Measurements from ENCODE around the gene CRY2. TPM values are rescaled to one million over a fixed set of nuclear protein-coding genes. Genes with fewer than 3 reads are reported as not detected.
"Not testable (repeated sequence)": the region's sequence is repeated elsewhere in the genome, so short reads cannot be mapped to it uniquely, and the experiment has no call there.

Gene CRY2
- total RNA-seq: 8.2 and 11.6 TPM in 2 replicates

DNA sequence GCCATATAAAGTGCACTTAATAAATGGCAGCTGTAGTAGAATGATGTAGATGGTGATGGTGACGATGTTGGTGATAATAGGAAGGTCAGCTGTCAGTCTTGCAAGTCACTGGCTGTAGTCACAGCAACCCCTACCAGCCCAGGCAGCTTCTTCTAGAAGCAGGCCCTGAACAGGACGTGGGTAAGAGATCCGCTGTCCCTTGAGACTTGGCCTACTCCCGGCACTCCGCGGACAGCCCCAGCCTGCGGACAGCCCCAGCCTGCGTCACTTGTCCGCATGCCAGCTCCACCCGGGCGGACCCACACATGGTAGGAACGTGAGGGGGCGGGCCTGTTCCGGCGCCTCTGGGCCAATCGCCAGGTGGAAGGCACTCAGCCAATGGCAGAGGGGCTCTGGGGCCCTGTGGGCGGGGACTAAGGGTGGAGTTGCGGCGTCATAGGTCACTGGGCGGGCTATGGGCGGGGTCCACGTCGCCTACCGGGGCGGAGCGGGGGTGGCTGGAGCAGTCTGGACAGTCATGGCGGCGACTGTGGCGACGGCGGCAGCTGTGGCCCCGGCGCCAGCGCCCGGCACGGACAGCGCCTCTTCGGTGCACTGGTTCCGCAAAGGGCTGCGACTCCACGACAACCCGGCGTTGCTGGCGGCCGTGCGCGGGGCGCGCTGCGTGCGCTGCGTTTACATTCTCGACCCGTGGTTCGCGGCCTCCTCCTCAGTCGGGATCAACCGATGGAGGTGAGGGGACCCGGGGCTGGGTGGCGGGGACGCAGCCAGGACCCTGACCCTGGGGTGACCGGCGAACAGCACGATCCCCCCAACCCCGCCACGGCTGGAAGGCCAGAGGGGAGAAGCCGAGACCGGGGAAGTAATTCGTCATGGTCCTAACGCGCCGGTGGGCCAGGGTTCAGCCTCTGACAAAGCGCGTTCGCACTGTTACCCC, at the start of gene CRY2:
Gene CRY2 (plus strand): TSS at position 502 of the 937 bp plus-strand sequence. CDS start 16 bp downstream, at position 518.
- DNase-seq: peak; percentile 99

DNA sequence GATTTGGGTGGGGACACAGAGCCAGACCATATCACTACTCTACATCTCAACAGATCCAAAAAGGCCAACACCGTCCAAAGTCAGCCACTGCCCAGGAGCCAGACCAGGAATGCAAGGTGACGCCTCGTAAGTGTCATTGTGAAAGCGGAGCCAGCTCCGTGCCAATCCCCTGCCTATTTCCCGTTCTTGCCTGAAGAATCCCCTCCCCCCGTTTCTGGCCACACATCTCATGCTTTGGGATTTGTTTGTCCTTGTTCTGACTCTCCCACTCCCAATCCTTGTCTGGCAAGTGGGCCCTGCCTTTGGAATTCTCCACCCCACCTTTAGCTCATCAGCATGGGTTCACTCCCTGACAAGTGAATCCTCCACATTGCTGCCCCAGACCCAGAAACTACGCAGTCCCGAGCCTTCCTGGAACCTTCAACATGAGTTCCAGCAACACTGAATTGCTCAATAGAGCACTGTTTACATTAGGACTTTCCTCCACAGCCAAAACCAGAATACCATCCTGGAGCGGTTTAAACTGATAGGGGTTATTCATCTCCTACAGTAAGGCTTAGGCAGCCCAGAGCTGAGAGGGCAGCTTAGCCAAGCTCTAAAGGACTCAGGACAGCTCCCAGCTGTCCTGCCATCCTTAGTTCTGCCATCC, 48.4 kb upstream of the CRY2 start:
- no peak for DNase-seq

DNA sequence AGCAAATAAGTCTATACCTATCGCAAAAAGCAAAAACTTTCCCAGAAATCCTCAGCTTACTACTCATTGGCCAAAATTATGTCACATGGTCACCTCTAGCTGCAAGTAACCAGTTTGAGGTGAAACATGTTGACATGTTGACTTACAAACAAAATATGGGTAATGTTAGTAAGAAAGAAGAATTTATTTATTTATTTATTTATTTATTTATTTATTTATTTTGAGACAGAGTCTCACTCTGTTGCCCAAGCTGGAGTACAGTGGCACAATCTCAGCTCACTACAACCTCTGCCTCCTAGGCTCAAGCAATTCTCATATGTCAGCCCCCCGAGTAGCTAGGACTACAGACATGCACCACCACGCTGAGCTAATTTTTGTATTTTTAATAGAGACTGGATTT, 47.7 kb upstream of the CRY2 start:
- DNase-seq: no peak

DNA sequence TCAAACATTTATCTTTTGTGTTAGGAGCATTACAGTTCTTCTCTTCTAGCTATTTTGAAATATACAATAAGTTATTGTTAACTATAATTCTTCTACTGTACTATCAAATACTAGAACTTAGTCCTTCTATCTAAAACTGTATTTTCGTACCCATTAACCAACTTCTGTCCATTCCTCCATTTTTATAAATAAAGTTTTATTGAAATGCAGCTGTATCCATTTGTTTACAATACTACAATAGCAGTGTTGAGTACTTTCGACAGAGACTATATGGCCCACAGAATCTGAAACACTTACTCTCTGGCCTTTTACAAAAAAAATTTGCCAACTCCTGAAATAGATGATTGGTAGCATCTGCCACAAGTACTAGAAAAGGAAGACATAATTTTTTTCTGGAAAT, 47.0 kb upstream of the CRY2 start:
- DNase-seq: no peak

DNA sequence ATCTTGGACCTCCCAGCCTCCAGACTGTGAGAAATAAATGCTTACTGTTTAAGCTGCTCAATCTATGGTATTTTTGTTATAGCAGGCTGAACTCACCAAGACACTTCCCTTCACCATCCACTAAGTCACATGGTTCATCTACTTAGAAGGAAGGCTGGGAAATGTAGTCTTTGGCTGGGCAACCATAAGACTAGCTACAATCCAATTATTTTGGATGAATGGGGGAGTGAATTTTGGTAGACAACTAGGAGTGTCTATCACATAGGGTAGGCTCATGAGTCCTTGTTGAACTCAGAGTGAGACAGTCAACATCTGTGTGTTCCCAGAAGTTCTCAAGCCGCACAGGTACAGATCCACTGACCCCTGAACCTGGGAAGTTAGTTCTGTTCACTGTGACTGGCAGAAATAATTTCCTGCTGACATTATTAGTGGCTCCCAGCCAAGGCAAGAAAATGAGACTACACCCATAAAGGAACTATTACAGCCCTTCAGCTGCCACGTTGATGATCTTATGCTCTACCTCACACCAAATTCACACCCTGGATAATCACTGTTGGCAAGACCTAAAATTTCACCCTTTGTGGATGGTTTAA, 45.5 kb upstream of the CRY2 start:
- peak; percentile 41 for DNase-seq

DNA sequence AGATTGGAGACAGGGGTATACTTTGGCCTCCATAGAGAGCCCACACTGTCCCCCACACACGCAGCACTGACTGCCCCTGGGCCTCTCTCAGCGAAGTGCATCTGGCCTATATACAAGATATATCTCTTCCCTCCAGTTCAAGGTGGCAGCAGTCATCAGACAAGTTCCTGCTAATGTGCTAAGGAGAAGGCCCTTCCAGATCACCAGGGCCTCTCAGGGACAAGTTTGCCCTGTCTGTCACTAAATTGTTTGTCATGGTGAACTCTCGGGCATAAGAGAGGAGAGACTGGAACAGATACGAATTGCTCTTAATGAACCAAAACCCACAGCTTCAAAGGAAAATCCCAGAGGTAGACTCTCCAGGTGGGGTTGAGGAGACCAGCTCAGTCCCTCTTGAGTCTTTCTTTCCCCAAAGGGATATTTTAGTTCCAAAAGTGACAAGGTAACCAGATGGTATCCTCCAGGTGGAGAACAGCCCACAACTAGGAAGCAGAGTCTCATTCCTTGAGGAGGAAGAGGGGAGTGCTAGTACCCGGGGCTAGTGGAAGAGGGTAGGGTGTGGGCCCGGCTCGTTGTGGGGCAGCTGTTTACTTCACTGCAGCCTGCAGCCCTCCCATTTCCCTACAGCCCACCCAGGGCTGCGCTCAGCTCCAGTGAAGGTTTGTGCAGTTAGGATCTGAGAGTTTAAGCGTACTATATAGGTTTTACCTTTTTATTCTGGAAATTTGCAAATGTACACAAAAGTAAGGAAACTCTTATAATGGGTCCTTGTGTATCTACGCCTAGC, 44.6 kb upstream of the CRY2 start:
- no peak for DNase-seq

DNA sequence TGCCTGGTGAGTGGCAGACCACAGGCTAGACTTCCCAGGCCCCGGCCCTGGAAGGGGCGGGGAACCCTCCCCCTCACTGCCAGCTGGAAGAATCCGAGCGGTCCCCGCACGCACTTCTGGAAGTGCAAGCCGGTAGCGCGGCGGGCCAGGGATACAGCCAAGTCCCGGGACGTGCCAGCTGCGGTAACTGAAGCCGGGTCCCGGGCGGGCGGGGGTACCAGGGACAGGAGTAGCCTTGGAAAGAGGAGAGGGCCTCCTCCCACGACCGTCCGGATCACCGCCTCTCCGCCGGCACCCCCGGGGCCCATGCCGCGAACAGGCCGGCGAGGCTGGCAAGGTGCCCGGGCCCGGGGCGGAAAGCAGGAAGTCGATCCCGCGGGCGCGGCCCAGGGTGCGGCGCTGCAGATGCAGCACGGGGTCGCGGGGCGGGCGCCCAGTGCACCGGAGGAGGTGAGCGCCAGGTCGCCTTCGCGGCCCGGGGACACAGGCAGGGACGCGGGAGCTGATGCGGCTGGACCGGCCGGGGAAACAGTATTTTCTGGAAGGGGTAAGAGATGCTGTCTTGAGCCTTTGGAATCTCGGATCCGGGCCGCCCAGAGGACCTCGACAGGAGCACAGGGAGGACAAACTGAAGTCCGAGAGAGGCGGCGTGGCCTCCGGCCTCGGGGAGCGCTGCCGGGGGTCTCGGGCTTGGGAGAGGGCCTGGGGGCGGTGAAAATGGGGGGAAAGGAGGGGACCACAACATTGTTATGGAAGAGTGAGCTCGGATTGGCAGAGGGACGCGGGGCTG, 43.1 kb upstream of the CRY2 start:
- peak; percentile 47 for DNase-seq

DNA sequence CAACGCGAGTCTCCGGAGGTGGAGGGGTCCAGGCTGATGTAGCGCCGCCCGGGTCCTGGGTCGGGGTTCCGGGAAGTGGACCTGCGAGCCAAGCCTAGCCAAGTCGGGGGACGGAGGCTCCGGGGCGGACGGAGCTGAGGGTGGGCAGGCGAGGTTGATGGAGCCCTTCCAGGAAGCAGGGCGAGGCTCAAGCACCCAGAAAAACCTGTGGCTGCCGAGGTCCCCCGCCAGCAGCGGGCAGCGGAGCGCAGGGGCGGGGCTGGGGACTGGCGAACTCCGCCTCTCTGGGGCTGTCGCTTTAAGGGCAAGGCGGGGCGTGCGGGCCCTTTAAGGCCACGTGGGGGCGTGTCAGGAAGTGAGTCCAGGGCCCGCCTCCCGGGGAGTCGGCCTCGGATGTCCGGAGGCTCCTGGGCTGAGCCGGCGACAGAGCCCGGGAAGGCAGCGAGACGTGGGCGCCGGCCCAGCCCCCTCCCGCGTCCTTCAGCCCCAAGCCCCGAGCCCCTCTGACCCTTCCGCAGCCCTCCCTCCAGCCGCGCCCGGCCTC, 42.4 kb upstream of the CRY2 start, which contains the start of gene SLC35C1:
Gene SLC35C1 (plus strand): TSS at position 389 of the 544 bp plus-strand sequence. CDS start 653 bp downstream, outside the sequence.
- DNase-seq: peak; percentile 94

DNA sequence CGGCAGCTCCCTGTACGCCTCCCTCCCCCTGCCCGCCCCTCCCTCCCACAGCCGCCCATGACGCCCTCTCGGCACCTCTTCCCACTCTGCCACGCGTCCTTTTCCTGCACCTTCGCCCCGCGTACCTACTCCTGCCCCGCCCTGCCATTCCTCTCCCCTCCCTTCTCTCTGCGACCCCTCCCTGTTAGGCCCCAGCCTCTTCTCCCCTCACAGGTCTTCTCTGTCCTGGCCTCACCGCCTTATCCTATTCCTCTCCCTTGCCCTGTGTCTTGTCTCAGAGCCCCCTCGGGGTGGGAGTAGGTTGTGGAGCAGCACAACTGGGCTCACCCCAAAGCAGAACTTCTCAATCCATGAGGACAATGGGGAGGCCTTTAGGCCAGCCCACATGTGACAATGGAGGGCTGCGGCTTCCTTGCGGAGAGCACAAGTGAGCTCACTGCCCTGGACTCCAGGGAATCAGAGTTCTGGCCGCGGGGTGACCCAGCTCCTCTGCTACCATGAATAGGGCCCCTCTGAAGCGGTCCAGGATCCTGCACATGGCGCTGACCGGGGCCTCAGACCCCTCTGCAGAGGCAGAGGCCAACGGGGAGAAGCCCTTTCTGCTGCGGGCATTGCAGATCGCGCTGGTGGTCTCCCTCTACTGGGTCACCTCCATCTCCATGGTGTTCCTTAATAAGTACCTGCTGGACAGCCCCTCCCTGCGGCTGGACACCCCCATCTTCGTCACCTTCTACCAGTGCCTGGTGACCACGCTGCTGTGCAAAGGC, 41.8 kb upstream of the CRY2 start:
- DNase-seq: peak; percentile 74

DNA sequence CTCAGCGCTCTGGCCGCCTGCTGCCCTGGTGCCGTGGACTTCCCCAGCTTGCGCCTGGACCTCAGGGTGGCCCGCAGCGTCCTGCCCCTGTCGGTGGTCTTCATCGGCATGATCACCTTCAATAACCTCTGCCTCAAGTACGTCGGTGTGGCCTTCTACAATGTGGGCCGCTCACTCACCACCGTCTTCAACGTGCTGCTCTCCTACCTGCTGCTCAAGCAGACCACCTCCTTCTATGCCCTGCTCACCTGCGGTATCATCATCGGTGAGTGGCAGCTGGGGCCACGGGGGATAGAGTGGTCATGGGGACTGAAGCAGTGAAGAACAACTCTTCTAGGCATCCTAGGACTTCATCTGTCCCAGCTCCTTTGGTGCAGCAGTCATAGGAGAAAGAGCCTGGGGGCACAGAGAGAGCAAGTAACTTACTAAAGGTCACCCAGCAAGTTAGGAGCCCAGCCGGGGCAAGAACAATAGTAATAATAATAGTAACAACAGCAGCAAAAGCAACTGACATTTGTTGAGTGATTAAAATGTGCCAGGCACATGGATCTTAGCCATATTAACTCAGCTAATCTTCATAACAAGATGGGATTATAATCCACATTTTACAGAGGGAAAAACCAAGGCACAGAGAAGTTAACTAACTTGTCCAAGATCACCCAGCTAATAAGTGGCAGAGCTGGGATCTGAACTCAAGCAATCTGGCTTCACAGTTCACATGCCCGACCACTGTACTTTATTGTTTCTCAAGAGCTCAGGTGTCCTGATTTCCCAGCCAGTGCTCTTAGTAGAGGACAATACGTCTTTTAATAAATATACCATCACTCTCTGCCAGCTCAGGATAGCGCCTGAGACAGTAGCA, 41.0 kb upstream of the CRY2 start:
- no peak for DNase-seq

DNA sequence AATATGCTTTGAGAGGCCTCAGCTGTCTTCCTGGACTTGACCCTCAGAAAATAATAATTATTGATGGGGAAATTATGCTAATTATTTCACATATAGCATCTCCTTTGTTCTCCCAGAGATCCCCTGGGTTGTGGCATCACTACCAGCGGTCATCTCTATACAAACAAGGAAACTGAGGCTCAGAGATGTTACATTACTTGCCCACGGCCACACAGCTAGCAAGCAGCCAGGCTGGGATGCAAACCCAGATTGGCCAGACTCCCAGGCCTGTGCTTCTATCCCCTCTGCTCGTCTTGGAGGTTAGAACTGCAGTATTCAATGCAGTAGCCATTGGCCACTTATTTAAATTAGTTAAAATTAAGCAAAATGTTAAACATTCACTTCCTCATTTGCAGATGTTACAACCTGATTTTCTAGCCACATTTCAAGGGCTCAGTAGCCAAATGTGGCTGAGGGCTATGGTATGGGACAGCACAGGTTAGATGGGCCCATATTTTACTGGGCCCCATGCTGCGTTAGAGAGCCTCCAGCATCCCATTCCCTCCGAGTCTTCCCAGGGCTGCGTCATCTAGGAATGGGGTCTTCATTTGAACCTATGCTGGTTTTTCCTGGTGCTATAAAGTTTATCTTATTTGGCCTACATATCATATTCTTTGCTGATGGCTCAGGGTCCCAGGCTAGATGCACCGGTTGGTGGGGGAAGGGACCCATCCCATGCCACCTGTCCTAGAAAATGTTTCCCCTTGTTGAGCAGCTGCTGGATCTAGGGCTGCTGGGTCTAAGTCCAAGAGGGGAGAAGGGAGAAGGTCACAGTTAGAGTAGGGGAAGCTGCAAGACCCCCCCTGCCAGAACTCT, 40.1 kb upstream of the CRY2 start:
- no peak for DNase-seq

DNA sequence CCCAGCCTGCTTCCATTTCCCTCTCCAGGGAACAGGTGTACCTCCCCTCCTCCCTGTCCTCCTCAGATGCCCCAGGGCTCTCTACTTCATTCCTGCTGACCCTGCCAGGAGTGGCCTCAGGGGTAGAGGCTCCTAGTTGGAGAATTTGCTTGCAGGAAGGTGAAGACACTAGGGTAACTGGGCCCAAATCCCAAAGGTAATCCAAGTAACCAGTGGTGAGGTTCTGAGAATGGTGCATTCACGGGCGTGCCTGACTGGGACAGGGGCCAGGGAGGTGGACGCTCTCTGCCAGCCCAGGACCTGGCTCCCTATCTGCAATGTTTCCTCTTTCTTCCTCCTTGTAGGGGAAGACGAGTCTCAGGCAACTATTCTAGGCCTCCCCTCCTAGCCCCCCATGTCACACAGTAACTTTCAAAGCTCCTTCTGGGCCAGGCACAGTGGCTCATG, 39.5 kb upstream of the CRY2 start:
- DNase-seq: no peak

DNA sequence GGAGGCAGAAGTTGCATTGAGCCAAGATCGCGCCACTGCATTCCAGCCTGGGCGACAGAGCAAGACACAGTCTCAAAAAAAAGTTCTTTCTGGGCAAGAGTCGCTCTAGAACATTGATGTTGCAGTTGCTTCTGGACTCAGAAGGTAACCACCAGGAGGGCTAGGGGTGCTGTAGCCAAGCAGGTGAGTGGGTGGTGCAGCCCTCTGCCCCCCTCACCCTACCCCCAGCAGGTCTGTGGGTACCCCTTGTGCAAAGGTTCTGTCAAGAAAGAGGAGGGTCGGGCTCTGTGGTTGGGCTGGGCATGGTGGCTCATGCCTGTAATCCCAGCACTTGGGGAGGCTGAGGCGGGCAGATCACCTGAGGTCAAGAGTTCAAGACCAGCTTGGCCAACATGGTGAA, 38.8 kb upstream of the CRY2 start:
- not testable (repeated sequence) for DNase-seq

DNA sequence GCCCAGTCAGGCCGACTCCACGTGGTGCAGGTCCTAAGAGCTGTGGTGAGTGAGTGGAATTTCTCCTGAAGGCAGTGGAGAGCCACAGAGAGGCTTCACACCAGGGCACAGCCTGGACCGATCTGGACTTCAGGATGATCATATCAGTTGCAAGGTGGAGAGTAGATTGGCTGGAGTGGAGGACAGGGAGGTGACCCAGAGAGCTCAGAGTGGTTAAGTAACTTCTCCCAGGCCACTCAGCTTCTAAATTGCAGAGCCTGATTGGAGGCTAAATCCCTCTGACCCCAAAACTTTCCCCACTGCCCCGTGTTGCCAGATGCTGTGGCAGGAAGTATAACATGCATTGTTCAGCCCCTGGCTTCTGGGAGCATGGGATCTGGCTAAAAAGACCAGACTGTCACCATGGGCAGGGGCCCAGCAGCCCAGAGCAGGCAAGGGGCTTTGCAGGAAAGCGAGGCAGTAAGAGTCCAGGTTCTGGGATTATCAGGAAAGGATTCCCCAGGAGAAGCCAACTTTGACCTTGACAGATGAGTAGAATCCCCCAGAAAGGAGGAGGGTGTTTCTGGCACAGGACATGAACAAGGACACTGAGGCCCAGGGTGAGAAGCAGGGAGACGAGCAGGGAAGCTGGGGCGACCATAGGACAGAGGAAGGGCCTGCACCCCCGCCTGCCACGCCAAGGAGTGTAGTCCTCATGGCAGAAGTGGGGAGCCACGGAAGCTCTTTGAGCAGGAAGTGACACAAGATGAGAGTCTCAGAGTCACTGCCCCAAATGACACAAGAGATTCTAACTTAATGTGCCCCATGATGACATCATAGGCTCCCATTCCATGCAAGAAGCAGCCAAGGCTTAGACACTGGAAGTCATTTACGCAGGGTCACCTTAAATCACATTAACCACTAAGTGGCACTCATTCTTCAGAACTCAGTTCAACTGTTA, 37.5 kb upstream of the CRY2 start:
- DNase-seq: no peak

DNA sequence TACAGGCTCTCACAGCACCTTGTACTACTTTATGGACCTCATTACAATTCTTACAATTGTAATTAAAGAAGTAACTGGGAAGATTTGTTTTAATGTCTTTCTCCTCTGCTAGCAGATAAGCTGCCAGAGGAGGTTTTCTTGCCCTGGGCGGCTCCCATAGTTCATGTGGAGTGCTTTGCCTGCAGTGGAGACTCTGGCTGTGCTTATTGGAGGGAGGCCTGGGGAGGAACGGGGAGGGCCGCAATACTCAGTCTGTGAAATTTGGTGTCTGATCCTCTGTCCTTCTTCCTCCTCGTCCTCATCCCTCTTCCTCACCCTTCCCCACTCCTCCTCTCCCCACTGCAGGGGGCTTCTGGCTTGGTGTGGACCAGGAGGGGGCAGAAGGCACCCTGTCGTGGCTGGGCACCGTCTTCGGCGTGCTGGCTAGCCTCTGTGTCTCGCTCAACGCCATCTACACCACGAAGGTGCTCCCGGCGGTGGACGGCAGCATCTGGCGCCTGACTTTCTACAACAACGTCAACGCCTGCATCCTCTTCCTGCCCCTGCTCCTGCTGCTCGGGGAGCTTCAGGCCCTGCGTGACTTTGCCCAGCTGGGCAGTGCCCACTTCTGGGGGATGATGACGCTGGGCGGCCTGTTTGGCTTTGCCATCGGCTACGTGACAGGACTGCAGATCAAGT, 36.7 kb upstream of the CRY2 start:
- DNase-seq: no peak

DNA sequence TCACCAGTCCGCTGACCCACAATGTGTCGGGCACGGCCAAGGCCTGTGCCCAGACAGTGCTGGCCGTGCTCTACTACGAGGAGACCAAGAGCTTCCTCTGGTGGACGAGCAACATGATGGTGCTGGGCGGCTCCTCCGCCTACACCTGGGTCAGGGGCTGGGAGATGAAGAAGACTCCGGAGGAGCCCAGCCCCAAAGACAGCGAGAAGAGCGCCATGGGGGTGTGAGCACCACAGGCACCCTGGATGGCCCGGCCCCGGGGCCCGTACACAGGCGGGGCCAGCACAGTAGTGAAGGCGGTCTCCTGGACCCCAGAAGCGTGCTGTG, 36.2 kb upstream of the CRY2 start:
- no peak for DNase-seq
